ENCODE results near the gene HNRNPH2. TPM values are rescaled to one million over a fixed set of nuclear protein-coding genes. Genes with fewer than 3 reads are reported as not detected.
A peak's percentile ranks its signal among the peaks of the same experiment; 100 is the strongest.

Gene HNRNPH2
- polyA plus RNA-seq, 4 donors: 60.2 to 124 (median 72.0) TPM

GRCh38 chrX:101369687-101370086 is 38.3 kb upstream of the HNRNPH2 start:
- FAIRE-seq: no peak
- no peak for DNase-seq
- no peak overlapping the region for H3K27ac ChIP-seq (ENCODE audit: low read depth in 1 of 3, low read length in 2 of 3)
- H3K4me1 ChIP-seq (ENCODE audit: control insufficient read depth in 3 of 3, insufficient read depth in 2 of 3, low read depth in 1 of 3, low read length in 2 of 3): no peaks in the 10 kb centered on the region
- no peaks in the 10 kb centered on the region for H3K36me3 ChIP-seq (ENCODE audit: control insufficient read depth in 3 of 3, insufficient read depth in 2 of 3, low read depth in 1 of 3, low read length in 3 of 3)
- H3K27me3 ChIP-seq (ENCODE audit: control insufficient read depth in 3 of 3, insufficient read depth in 3 of 3, low read length in 3 of 3): no peaks in the 10 kb centered on the region
- no peaks in the 10 kb centered on the region for H3K9me3 ChIP-seq (ENCODE audit: control insufficient read depth in 2 of 2, insufficient read depth in 1 of 2, low read depth in 1 of 2, low read length in 1 of 2)
- 67 to 78% (median 76%) methylated on average over 6 of the region's 6 CpGs for WGBS, 3 donors
- no peak overlapping the region for H3K4me3 ChIP-seq (ENCODE audit: low read depth in 1 of 3, low read length in 3 of 3)

GRCh38 chrX:101370888-101371504 is 37.0 kb upstream of the HNRNPH2 start:
- no peak overlapping the region for H3K27ac ChIP-seq (ENCODE audit: low read depth in 1 of 3, low read length in 2 of 3)
- FAIRE-seq (no peak), DNase-seq (no peak)
- no peak overlapping the region for H3K4me3 ChIP-seq (ENCODE audit: low read depth in 1 of 3, low read length in 3 of 3)
- H3K4me1 ChIP-seq (ENCODE audit: control insufficient read depth in 3 of 3, insufficient read depth in 2 of 3, low read depth in 1 of 3, low read length in 2 of 3): no peaks in the 10 kb centered on the region
- no peaks in the 10 kb centered on the region for H3K36me3 ChIP-seq (ENCODE audit: control insufficient read depth in 3 of 3, insufficient read depth in 2 of 3, low read depth in 1 of 3, low read length in 3 of 3)
- no peaks in the 10 kb centered on the region for H3K9me3 ChIP-seq (ENCODE audit: control insufficient read depth in 2 of 2, insufficient read depth in 1 of 2, low read depth in 1 of 2, low read length in 1 of 2)
- H3K27me3 ChIP-seq (ENCODE audit: control insufficient read depth in 3 of 3, insufficient read depth in 3 of 3, low read length in 3 of 3): no peaks in the 10 kb centered on the region
- 54 to 70% (median 54%) methylated on average over 3 of the region's 3 CpGs for WGBS, 3 donors

GRCh38 chrX:101377547-101377946 is 30.5 kb upstream of the HNRNPH2 start:
- FAIRE-seq (no peak), DNase-seq (no peak)
- WGBS, 3 donors: 54 to 94% (median 64%) methylated on average over 1 of the region's 1 CpG
- H3K27me3 ChIP-seq (ENCODE audit: control insufficient read depth in 3 of 3, insufficient read depth in 3 of 3, low read length in 3 of 3): no peaks in the 10 kb centered on the region
- no peak overlapping the region for H3K27ac ChIP-seq (ENCODE audit: low read depth in 1 of 3, low read length in 2 of 3)
- no peaks in the 10 kb centered on the region for H3K9me3 ChIP-seq (ENCODE audit: control insufficient read depth in 2 of 2, insufficient read depth in 1 of 2, low read depth in 1 of 2, low read length in 1 of 2)
- no peaks in the 10 kb centered on the region for H3K4me1 ChIP-seq (ENCODE audit: control insufficient read depth in 3 of 3, insufficient read depth in 2 of 3, low read depth in 1 of 3, low read length in 2 of 3)
- H3K4me3 ChIP-seq (ENCODE audit: low read depth in 1 of 3, low read length in 3 of 3): no peak overlapping the region
- no peaks in the 10 kb centered on the region for H3K36me3 ChIP-seq (ENCODE audit: control insufficient read depth in 3 of 3, insufficient read depth in 2 of 3, low read depth in 1 of 3, low read length in 3 of 3)

- H3K4me3 ChIP-seq (ENCODE audit: low read depth in 1 of 3, low read length in 3 of 3): no peak overlapping the region
- no peaks in the 10 kb centered on the region for H3K36me3 ChIP-seq (ENCODE audit: control insufficient read depth in 3 of 3, insufficient read depth in 2 of 3, low read depth in 1 of 3, low read length in 3 of 3)
- FAIRE-seq (no peak), DNase-seq (no peak)
- H3K27ac ChIP-seq (ENCODE audit: low read depth in 1 of 3, low read length in 2 of 3): no peak overlapping the region
- no peaks in the 10 kb centered on the region for H3K4me1 ChIP-seq (ENCODE audit: control insufficient read depth in 3 of 3, insufficient read depth in 2 of 3, low read depth in 1 of 3, low read length in 2 of 3)
- no peaks in the 10 kb centered on the region for H3K9me3 ChIP-seq (ENCODE audit: control insufficient read depth in 2 of 2, insufficient read depth in 1 of 2, low read depth in 1 of 2, low read length in 1 of 2)
- 55 to 62% (median 58%) methylated on average over 4 of the region's 4 CpGs for WGBS, 3 donors
- no peaks in the 10 kb centered on the region for H3K27me3 ChIP-seq (ENCODE audit: control insufficient read depth in 3 of 3, insufficient read depth in 3 of 3, low read length in 3 of 3)
These were observed 24.3 kb upstream of the HNRNPH2 start for GRCh38 chrX:101383679-101384205.

- FAIRE-seq: no peak
- H3K9me3 ChIP-seq (ENCODE audit: control insufficient read depth in 2 of 2, insufficient read depth in 1 of 2, low read depth in 1 of 2, low read length in 1 of 2): no peaks in the 10 kb centered on the region
- no peak for DNase-seq
- no peak overlapping the region for H3K4me3 ChIP-seq (ENCODE audit: low read depth in 1 of 3, low read length in 3 of 3)
- 76 to 80% (median 77%) methylated on average over 6 to 7 of the region's 7 CpGs for WGBS, 3 donors
- no peaks in the 10 kb centered on the region for H3K36me3 ChIP-seq (ENCODE audit: control insufficient read depth in 3 of 3, insufficient read depth in 2 of 3, low read depth in 1 of 3, low read length in 3 of 3)
- no peaks in the 10 kb centered on the region for H3K4me1 ChIP-seq (ENCODE audit: control insufficient read depth in 3 of 3, insufficient read depth in 2 of 3, low read depth in 1 of 3, low read length in 2 of 3)
- peak overlapping the region in 1 of 3 donors; percentile 21 for H3K27ac ChIP-seq (ENCODE audit: low read depth in 1 of 3, low read length in 2 of 3)
- H3K27me3 ChIP-seq (ENCODE audit: control insufficient read depth in 3 of 3, insufficient read depth in 3 of 3, low read length in 3 of 3): no peaks in the 10 kb centered on the region
These were observed 22.9 kb upstream of the HNRNPH2 start for GRCh38 chrX:101385026-101385684.

- WGBS, 3 donors: 73 to 80% (median 78%) methylated on average over 8 to 9 of the region's 9 CpGs
- Histone ChIP-seq H3K4me1 (ENCODE audit: control insufficient read depth in 3 of 3, insufficient read depth in 2 of 3, low read depth in 1 of 3, low read length in 2 of 3) (peaks cover 0 to 3% (median 0%) of the 10 kb centered on the region in 3 donors), H3K4me3 (ENCODE audit: low read depth in 1 of 3, low read length in 3 of 3) (no peak within 1 kb of the TSS), H3K27me3 (ENCODE audit: control insufficient read depth in 3 of 3, insufficient read depth in 3 of 3, low read length in 3 of 3) (no peaks in the 10 kb centered on the region), H3K9me3 (ENCODE audit: control insufficient read depth in 2 of 2, insufficient read depth in 1 of 2, low read depth in 1 of 2, low read length in 1 of 2) (no peaks in the 10 kb centered on the region), H3K36me3 (ENCODE audit: control insufficient read depth in 3 of 3, insufficient read depth in 2 of 3, low read depth in 1 of 3, low read length in 3 of 3) (no peaks in the 10 kb centered on the region), H3K27ac (ENCODE audit: low read depth in 1 of 3, low read length in 2 of 3) (peak within 1 kb of the TSS in 1 of 3 donors; percentile 49)
- no peak for FAIRE-seq
- no peak for DNase-seq
These were observed 22.1 kb upstream of the HNRNPH2 start, which contains the start of gene BTK for GRCh38 chrX:101385795-101386541. BTK (minus strand) TSS chrX:101386191; CDS start chrX:101375284, 10,907 bp downstream.

- no peaks in the 10 kb centered on the region for H3K9me3 ChIP-seq (ENCODE audit: control insufficient read depth in 2 of 2, insufficient read depth in 1 of 2, low read depth in 1 of 2, low read length in 1 of 2)
These were observed 21.5 kb upstream of the HNRNPH2 start for GRCh38 chrX:101386542-101386885.

GRCh38 chrX:101388604-101389003 is 19.4 kb upstream of the HNRNPH2 start:
- Histone ChIP-seq H3K4me3 (ENCODE audit: low read depth in 1 of 3, low read length in 3 of 3) (no peak overlapping the region), H3K36me3 (ENCODE audit: control insufficient read depth in 3 of 3, insufficient read depth in 2 of 3, low read depth in 1 of 3, low read length in 3 of 3) (peaks cover 0 to 2% (median 0%) of the 10 kb centered on the region in 3 donors), H3K9me3 (ENCODE audit: control insufficient read depth in 2 of 2, insufficient read depth in 1 of 2, low read depth in 1 of 2, low read length in 1 of 2) (no peaks in the 10 kb centered on the region), H3K4me1 (ENCODE audit: control insufficient read depth in 3 of 3, insufficient read depth in 2 of 3, low read depth in 1 of 3, low read length in 2 of 3) (peaks cover 0 to 3% (median 0%) of the 10 kb centered on the region in 3 donors), H3K27ac (ENCODE audit: low read depth in 1 of 3, low read length in 2 of 3) (no peak overlapping the region), H3K27me3 (ENCODE audit: control insufficient read depth in 3 of 3, insufficient read depth in 3 of 3, low read length in 3 of 3) (no peaks in the 10 kb centered on the region)
- FAIRE-seq: no peak
- no peak for DNase-seq
- WGBS, 3 donors: 82 to 90% (median 89%) methylated on average over 3 of the region's 3 CpGs

More at GRCh38 chrX:101386542-101386885, 21.5 kb upstream of the HNRNPH2 start:
- no peaks in the 10 kb centered on the region for H3K27me3 ChIP-seq (ENCODE audit: control insufficient read depth in 3 of 3, insufficient read depth in 3 of 3, low read length in 3 of 3)
- H3K4me3 ChIP-seq (ENCODE audit: low read depth in 1 of 3, low read length in 3 of 3): no peak overlapping the region
- no peak for FAIRE-seq
- peaks cover 0 to 3% (median 0%) of the 10 kb centered on the region in 3 donors for H3K4me1 ChIP-seq (ENCODE audit: control insufficient read depth in 3 of 3, insufficient read depth in 2 of 3, low read depth in 1 of 3, low read length in 2 of 3)
- no peak for DNase-seq
- peak overlapping the region in 1 of 3 donors; percentile 27 for H3K27ac ChIP-seq (ENCODE audit: low read depth in 1 of 3, low read length in 2 of 3)
- WGBS, 3 donors: 63 to 79% (median 75%) methylated on average over 6 of the region's 6 CpGs
- H3K36me3 ChIP-seq (ENCODE audit: control insufficient read depth in 3 of 3, insufficient read depth in 2 of 3, low read depth in 1 of 3, low read length in 3 of 3): no peaks in the 10 kb centered on the region
